Measurements from ENCODE around the gene ACTN4.

GRCh38 chr19:38713865-38714264, 66.4 kb downstream of the ACTN4 start:
- TF ChIP-seq, protein P1, sequence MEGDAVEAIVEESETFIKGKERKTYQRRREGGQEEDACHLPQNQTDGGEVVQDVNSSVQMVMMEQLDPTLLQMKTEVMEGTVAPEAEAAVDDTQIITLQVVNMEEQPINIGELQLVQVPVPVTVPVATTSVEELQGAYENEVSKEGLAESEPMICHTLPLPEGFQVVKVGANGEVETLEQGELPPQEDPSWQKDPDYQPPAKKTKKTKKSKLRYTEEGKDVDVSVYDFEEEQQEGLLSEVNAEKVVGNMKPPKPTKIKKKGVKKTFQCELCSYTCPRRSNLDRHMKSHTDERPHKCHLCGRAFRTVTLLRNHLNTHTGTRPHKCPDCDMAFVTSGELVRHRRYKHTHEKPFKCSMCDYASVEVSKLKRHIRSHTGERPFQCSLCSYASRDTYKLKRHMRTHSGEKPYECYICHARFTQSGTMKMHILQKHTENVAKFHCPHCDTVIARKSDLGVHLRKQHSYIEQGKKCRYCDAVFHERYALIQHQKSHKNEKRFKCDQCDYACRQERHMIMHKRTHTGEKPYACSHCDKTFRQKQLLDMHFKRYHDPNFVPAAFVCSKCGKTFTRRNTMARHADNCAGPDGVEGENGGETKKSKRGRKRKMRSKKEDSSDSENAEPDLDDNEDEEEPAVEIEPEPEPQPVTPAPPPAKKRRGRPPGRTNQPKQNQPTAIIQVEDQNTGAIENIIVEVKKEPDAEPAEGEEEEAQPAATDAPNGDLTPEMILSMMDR (IDR thresholded peaks at IDR 0.05; ENCODE audit: low read depth, low read length): no peak
- TF ChIP-seq POLR2A (IDR thresholded peaks at IDR 0.05; ENCODE audit: extremely low read depth, insufficient read length) (no peak), MYC (IDR thresholded peaks at IDR 0.05; ENCODE audit: low read depth, low read length) (no peak)
- TF ChIP-seq, protein P2, sequence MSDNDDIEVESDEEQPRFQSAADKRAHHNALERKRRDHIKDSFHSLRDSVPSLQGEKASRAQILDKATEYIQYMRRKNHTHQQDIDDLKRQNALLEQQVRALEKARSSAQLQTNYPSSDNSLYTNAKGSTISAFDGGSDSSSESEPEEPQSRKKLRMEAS (IDR thresholded peaks at IDR 0.05; ENCODE audit: low read depth, low read length): no peak

All from NB4 (cell line).